Epithelial cell of proximal tubule (primary cell): ENCODE measurements around the gene TBL1X. TPM values are rescaled to one million over a fixed set of nuclear protein-coding genes. Genes with fewer than 3 reads are reported as not detected.

Source experiments
- DNase-seq: peaks from one replicate; pipeline ENCODE4 v3.0.0-alpha.2; 2011; ENCODE audit warnings: low read depth
- H3K4me3 ChIP-seq: 2 replicates; pipeline ENCODE4 v1.5.1; 2011; ENCODE audit warnings: low read depth, mild to moderate bottlenecking, low read length
- CTCF ChIP-seq: conservative IDR thresholded peaks from 2 replicates; pipeline ENCODE4 v1.5.1; 2012; ENCODE audit warnings: low read depth, mild to moderate bottlenecking, low read length
- total RNA-seq: library from RNA; depleted of rRNA; stranded (reverse); fragments of >200 nt; gene quantifications from 2 replicates; pipeline ENCODE4 v1.2.3, GENCODE V29; 2015

The TBL1X gene
- total RNA-seq, 1 donor from 2014 or later: 9.1 TPM

DNA sequence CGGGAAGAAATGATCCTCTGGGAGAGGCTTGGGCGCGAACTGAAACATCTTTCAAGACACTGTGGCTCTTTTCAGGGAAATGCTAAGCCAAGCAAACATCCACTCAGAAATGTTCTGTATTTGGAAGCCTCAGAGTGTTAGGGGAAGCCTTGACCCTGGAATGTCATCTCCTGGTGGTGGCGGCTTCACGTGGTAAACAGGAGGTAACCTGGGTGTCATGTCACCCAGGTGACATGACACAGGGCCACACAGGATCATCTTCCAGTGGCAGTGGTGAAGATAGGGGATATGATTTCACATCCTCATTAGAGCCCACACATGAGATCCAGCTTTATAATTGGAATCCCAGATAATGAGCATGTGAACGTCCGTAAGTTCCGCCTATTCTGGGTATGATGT lies 140.0 kb downstream of the TBL1X start:
- no peak for TF ChIP-seq CTCF
- DNase-seq: no peak

DNA sequence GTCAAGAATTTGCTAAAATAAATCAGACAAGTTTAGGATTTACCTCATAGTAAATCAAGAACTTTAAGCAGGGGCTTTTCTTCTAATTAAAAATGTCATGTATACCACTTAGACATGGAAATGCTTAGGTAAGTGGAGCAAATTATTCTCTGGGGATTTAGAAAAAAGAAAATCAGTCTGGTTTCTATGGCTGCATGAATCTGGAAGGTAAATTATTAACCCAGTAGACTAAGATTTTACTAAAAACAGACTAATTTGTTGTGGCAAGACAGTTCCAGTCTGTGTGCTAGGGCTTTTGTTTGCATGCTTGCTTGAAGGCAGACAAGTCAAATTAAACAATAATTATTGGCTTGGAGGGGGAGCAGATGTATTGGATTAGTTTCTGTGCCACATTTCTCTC lies 140.6 kb downstream of the TBL1X start:
- DNase-seq: no peak
- TF ChIP-seq CTCF: no peak
- H3K4me3 ChIP-seq: no peak overlapping the region

More for the DNA sequence above, 140.0 kb downstream of the TBL1X start:
- no peak overlapping the region for H3K4me3 ChIP-seq

DNA sequence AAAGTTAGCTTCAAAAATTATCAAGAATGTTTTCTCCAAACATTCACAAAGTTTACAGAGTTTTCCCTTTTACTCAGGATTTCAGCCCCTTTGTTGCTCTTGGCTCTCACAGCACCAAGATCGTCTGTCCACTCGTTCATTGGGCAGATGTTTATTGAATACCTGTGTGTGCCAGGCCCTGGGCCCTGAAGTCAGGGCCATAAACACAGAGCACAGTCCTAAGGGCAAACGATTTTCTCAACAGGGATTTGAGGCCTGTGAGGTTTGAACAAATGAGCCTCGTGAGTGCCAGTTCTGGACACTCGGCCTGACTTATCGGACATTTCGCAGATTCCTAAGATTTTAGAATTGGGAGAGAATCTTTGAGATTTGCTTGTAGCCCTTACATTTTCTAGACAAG lies 142.1 kb downstream of the TBL1X start:
- H3K4me3 ChIP-seq: no peak overlapping the region
- no peak for TF ChIP-seq CTCF
- no peak for DNase-seq

DNA sequence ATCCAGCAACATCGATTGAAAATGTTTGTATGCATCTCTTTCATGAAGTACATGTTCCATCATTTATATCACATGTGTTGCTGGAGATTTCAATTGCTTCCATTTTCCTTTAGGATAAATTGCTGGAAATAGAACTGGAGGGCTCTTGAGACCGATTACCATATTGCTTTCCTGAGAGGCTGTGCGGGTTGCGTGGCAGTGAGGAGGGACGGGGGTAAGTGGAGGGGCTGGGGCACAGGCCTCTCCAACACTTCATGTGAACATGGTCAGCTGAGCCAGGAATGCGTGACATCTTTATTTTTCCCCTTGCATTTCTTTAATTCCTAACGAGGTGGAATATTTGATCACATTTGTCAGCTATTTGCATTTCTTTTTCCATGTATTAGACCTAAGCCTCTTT lies 144.6 kb downstream of the TBL1X start:
- DNase-seq: no peak
- no peak for TF ChIP-seq CTCF
- no peak overlapping the region for H3K4me3 ChIP-seq

- no peak for DNase-seq
- no peak overlapping the region for H3K4me3 ChIP-seq
- TF ChIP-seq CTCF: no peak
Observed at GRCh38 chrX:9609987-9610386, 145.1 kb downstream of the TBL1X start.

- no peak for TF ChIP-seq CTCF
- H3K4me3 ChIP-seq: peak overlapping the region; percentile 23
- DNase-seq: no peak
Observed at GRCh38 chrX:9610771-9611392, 146.0 kb downstream of the TBL1X start.

- TF ChIP-seq CTCF: no peak
- no peak overlapping the region for H3K4me3 ChIP-seq
- no peak for DNase-seq
Observed at GRCh38 chrX:9611436-9612145, 146.7 kb downstream of the TBL1X start.
